K562 (cell line): ENCODE results near the gene DENND2C. TPM values are rescaled to one million over a fixed set of nuclear protein-coding genes. Genes with fewer than 3 reads are reported as not detected.

Experiments used
- ATAC-seq: fragments of 200-7000 bp; cut with Tn5 transposase; 3 replicates; pipeline ENCODE4 v1.9.1; 2020; ENCODE audit warnings: moderate library complexity
- BruUV-seq: library from RNA; stranded (reverse); fragments of 400-500 nt; replicated peaks from 2 replicates; lab custom pipeline; 2021; lab: Mats Ljungman, UMichigan
- CTCF ChIA-PET: fragments of 300-600 bp; formaldehyde crosslinking; extraction: SDS; loops from one replicate; lab custom pipeline; 2021; ENCODE audit warnings: low intra/inter-chr PET ratio; lab: Yijun Ruan, JAX
- POLR2A ChIA-PET: fragments of 300-600, 350-650 bp; sonication (Branson Sonifier 250); formaldehyde crosslinking; extraction: SDS; loops from one replicate; lab custom pipeline; 2021; ENCODE audit warnings: antibody characterized with exemption, inconsistent platforms; lab: Yijun Ruan, JAX
- DNase-seq, 4 experiments: peaks; one replicate each; pipeline versions ENCODE4 v3.0.0 to v3.0.0-alpha.2; 2011 to 2018; ENCODE audit warnings: low spot score in 3 of 4, mixed read lengths in 3 of 4; ENCODE audit errors: extremely low read depth in 1 of 4
- FAIRE-seq: peaks from 2 replicates; lab custom pipeline; 2011; peaks lifted over from hg19 to GRCh38; lab: Jason Lieb, UNC
- H2AFZ ChIP-seq: 2 replicates; pipeline ENCODE4 v1.6.0; 2011; ENCODE audit warnings: low read depth, low read length, control low read depth, inconsistent platforms
- H3K27ac ChIP-seq: fragments of 200-600 bp; 3 replicates; pipeline ENCODE4 v1.8.0; 2011; ENCODE audit warnings: low read depth, mild to moderate bottlenecking, control low read depth, inconsistent platforms, low read length, moderate library complexity, mixed read lengths; ENCODE audit errors: extremely low read depth
- H3K27me3 ChIP-seq, 2 experiments: fragments of 300-600 bp in 1 of 2; 2 replicates in 1 of 2; 3 replicates in 1 of 2; pipeline versions ENCODE4 v1.6.0 to v1.8.0; 2011; ENCODE audit warnings: inconsistent platforms in 2 of 2, low read length in 2 of 2, mild to moderate bottlenecking in 1 of 2, mixed read lengths in 1 of 2, moderate library complexity in 1 of 2; ENCODE audit not compliant: control insufficient read depth in 2 of 2, insufficient read depth in 2 of 2
- H3K36me3 ChIP-seq: fragments of 300-600 bp; 3 replicates; pipeline ENCODE4 v1.8.0; 2011; ENCODE audit warnings: mild to moderate bottlenecking, low read length, inconsistent platforms; ENCODE audit not compliant: control insufficient read depth, insufficient read depth
- H3K4me1 ChIP-seq, 2 experiments: fragments of 200-600 bp in 1 of 2; replicated peaks in 1 of 2; 2 replicates in 1 of 2; 3 replicates in 1 of 2; pipeline versions ENCODE4 v1.5.1 to v1.8.0; 2011; ENCODE audit warnings: inconsistent platforms in 2 of 2, low read length in 2 of 2, mild to moderate bottlenecking in 1 of 2, mixed read lengths in 1 of 2, moderate library complexity in 1 of 2; ENCODE audit not compliant: control insufficient read depth in 2 of 2, insufficient read depth in 2 of 2
- H3K4me2 ChIP-seq: 2 replicates; pipeline ENCODE4 v1.6.1; 2011; ENCODE audit warnings: low read length, control low read depth, inconsistent platforms, mixed read lengths; ENCODE audit not compliant: insufficient read depth
- H3K4me3 ChIP-seq: fragments of 200-600 bp; sonication (generic), shearing (Covaris generic); 2 replicates; pipeline ENCODE4 v1.5.1; 2016; ENCODE audit warnings: control low read depth, inconsistent platforms
- H3K79me2 ChIP-seq: fragments of 200-600 bp; 3 replicates; pipeline ENCODE4 v1.8.0; 2011; ENCODE audit warnings: low read length, inconsistent platforms; ENCODE audit not compliant: control insufficient read depth, insufficient read depth
- H3K9ac ChIP-seq, 2 experiments: 2 replicates each; pipeline versions ENCODE4 v1.6.0 to v1.6.1; 2011; ENCODE audit warnings: low read depth in 2 of 2, low read length in 2 of 2, control low read depth in 1 of 2, inconsistent platforms in 1 of 2, mild to moderate bottlenecking in 1 of 2, mixed read lengths in 1 of 2; ENCODE audit not compliant: insufficient read depth in 1 of 2
- H3K9me1 ChIP-seq: one replicate; pipeline ENCODE4 v1.6.0; 2011; ENCODE audit warnings: inconsistent platforms, mild to moderate bottlenecking, low read length, moderate library complexity; ENCODE audit not compliant: control insufficient read depth, insufficient read depth
- H3K9me3 ChIP-seq: replicated peaks from 2 replicates; pipeline ENCODE4 v1.5.1; 2011; ENCODE audit warnings: low read depth, low read length, inconsistent platforms; ENCODE audit not compliant: control insufficient read depth, insufficient read depth
- H4K20me1 ChIP-seq: replicated peaks from 2 replicates; pipeline ENCODE4 v1.6.1; 2011; ENCODE audit warnings: low read length, inconsistent platforms, mixed read lengths; ENCODE audit not compliant: control insufficient read depth, insufficient read depth
- ETV1 ChIP-seq: fragments of 450-650 bp; conservative IDR thresholded peaks from 2 replicates; pipeline ENCODE4 v1.6.1; 2016; ENCODE audit warnings: missing genetic modification characterization, control low read depth, low read depth, missing compliant biosample characterization
- ETV5 ChIP-seq: sonication (generic); formaldehyde crosslinking; IDR thresholded peaks from 2 replicates; pipeline ENCODE4 v1.4.0; 2020; ENCODE audit warnings: low read depth, mild to moderate bottlenecking, missing genetic modification reagents
- NR2C2 ChIP-seq, 2 experiments: fragments of 200-800 bp in 1 of 2; sonication (Bioruptor generic) in 1 of 2; sonication (generic) in 1 of 2; formaldehyde crosslinking in 1 of 2; IDR thresholded peaks; 2 replicates each; pipeline versions ENCODE4 v1.6.1 to v1.8.0; 2016 to 2022; ENCODE audit warnings: mild to moderate bottlenecking in 1 of 2, missing compliant biosample characterization in 1 of 2, missing genetic modification characterization in 1 of 2, missing genetic modification reagents in 1 of 2
- RB1 ChIP-seq: fragments of 450-650 bp; IDR thresholded peaks from 2 replicates; pipeline ENCODE4 v1.6.1; 2017; ENCODE audit warnings: low read depth, mild to moderate bottlenecking
- UBTF ChIP-seq, 2 experiments: IDR thresholded peaks; 2 replicates each; pipeline ENCODE4 v1.6.1; 2012; ENCODE audit warnings: improper control_type of control experiment in 2 of 2, low read depth in 2 of 2, low read length in 2 of 2, borderline replicate concordance in 1 of 2
- WGBS: fragments of 100-300 bp; shearing (Covaris generic); methylation state at CpG from one replicate; pipeline ENCODE4 v1.1.6; 2016; ENCODE audit warnings: low coverage, mixed read lengths; ENCODE audit not compliant: insufficient coverage; ENCODE audit errors: missing lambda C conversion rate; 5-methylcytosine and 5-hydroxymethylcytosine counted together
- in situ Hi-C: fragments of 300-500 bp; cut with MboI; formaldehyde crosslinking; loops from 4 replicates; pipeline ENCODE4 v1.15.0; 2018; ENCODE audit warnings: inconsistent platforms, mixed read lengths
- intact Hi-C: fragments of 100-400 bp; cut with micrococcal nuclease; formaldehyde crosslinking; loops from 2 replicates; pipeline ENCODE4 v1.14.2; 2022
- polyA plus RNA-seq, 8 experiments: library from polyadenylated mRNA; depleted of rRNA in 4 of 8; stranded (reverse) in 5 of 8; unstranded in 3 of 8; fragments of >200 nt; fragmentation: Nextera tagmentation in 2 of 8; fragmentation: Illumina TruSeq in 1 of 8; extraction: Ambion mirVana in 2 of 8; extraction: Trizol in 1 of 8; gene quantifications; 2 replicates each; pipeline versions ENCODE4 v1.2.1 to v1.2.3, GENCODE V29; 2011 to 2014; ENCODE audit warnings: inconsistent platforms in 1 of 8, missing spikeins in 1 of 8
- total RNA-seq, 7 experiments: library from RNA; depleted of rRNA in 6 of 7; stranded (reverse); fragments of >200 nt in 6 of 7; fragmentation: Illumina TruSeq in 2 of 7; extraction: Trizol in 2 of 7; gene quantifications; 2 replicates each; pipeline versions ENCODE4 v1.2.1 to v1.2.3, GENCODE V29; 2011 to 2021; ENCODE audit warnings: low replicate concordance in 1 of 7

DENND2C gene
- total and polyA plus RNA-seq, 9 of the 15 experiments (the other 6 are each of a cell fraction or from before 2014, with no cell fraction given): 0.03 to 0.25 (median 0.14) TPM

DNA sequence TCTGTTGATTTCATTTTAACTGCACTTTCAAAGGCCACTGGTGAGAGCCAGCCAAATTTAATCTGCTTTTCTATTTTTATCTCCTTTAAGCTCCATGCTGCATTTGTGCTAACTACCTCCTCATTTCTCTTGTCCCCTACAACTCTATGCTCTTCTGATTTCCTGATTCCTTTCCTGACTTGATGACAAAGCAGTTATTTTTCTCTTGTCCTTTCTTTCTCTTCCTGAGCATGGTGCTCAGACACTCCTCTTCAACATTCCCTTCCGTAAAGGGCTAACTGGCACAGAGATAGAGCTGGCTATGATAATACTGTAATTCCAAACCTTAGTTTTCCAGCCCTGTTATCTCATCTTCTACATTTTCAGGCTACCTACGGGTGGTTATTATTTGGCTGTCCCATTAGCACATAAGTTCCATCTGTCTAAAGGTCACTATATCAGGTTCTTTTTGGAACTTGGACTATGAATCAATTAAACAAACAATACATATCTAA is 81.6 kb downstream of the DENND2C start (continued):
- no peak for TF ChIP-seq UBTF (IDR thresholded peaks at IDR 0.05; ENCODE audit: borderline replicate concordance in 1 of 2, low read depth in 2 of 2, low read length in 2 of 2)
- no peak for TF ChIP-seq NR2C2 (CRISPR knock-in tag; IDR thresholded peaks at IDR 0.05)
- no peak for TF ChIP-seq NR2C2 (tag; IDR thresholded peaks at IDR 0.05)
- no peak for TF ChIP-seq RB1
- no peak for TF ChIP-seq ETV5 (CRISPR knock-in tag)

DNA sequence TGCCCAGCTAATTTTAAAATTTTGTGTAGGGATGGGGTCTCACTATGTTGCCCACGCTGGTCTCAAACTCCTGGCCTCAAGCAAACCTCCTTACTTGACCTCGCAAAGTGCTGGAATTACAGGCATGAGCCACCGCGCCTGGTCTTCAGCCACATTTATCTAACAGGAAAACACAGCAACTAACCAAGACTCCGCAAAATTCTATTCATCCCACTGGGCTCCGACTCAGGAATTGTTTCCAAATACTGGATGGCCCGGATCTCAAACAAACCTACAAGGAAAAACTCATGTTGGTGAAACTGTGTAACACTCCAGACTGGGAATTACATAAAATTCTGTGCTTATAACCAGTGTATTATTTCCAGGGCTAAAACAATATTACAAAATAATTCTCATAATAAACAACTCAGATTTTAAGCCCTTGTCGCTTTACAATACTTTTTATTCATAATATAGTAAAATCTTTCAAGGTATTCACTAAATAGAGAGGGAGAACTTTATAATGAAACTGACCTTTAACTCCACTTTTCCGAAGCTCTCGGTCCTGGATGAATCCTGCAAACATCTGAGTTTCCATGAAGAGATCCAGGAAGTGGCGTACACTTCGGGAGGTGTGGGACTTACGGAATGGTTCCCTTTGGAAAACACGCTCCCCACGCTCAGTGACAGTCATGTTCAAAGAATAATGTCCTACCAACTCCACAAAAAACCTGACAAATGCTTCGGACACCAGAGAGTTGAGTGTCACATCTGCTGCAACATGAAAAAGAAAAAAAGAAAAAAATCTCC is 82.5 kb downstream of the DENND2C start:
- Histone ChIP-seq H3K9me1 (no peaks in the 10 kb centered on the region), H3K36me3 (no peaks in the 10 kb centered on the region), H3K4me2 (no peak overlapping the region; the same call in 1 of the 2 replicates), H3K4me1 (no peaks in the 10 kb centered on the region), H3K27me3 (0 out of 5 replicates have a peak, but pooled peaks cover 3 to 4% of the 10 kb centered on the region in 2 experiments), H3K27ac (no peak overlapping the region), H3K9ac (no peak overlapping the region), H2AFZ (peak overlapping the region; percentile 51), H3K9me3 (peaks cover 1% of the 10 kb centered on the region; the same call in 1 of the 2 replicates), H4K20me1 (no peaks in the 10 kb centered on the region), H3K4me3 (no peak overlapping the region), H3K79me2 (no peaks in the 10 kb centered on the region)
- FAIRE-seq: peak; percentile 32
- intact Hi-C loops: no loop called here
- no peak for DNase-seq
- no peak; the same call in 2 of the 3 replicates for ATAC-seq
- no TSS peak for BruUV-seq
- 51% methylated on average over 16 of the region's 16 CpGs for WGBS
- POLR2A ChIA-PET: interaction anchor here (1.0 kb wide), 2 partner anchors 14 to 17 kb away, joined by 3 to 4 read pairs; no protein-coding TSS in a partner anchor
- no peak for TF ChIP-seq ETV1 (tag)
- CTCF ChIA-PET: no interaction called here
- in situ Hi-C loops: no loop called here
